ENCODE results near the gene DHRSX. TPM values are rescaled to one million over a fixed set of nuclear protein-coding genes. Genes with fewer than 3 reads are reported as not detected.

DHRSX gene
- total and polyA plus RNA-seq, 2 experiments from 2014 or later = 15.2 to 30.2 TPM

DNA sequence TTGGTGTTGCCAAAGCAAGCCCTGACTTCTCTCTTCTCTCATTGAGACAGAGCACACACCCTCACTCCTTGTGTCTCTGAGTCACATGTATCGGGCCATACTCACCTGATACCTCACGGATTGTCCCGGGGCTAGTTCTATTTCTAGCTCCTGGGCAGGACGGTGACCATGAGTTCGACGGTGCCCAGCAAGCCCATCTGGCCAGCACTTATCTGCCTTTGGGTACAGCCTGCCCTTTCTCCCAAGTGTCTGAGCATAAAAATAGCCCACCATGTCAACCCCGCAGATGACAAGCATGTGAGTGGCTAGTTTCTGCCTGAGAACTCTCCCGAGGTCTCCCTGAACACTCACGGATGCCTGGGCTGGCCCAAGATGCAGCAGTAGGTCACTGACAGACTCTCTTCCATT, 158.5 kb downstream of the DHRSX start:
- Histone ChIP-seq H3K27ac (no peak overlapping the region), H3K9me3 (ENCODE audit: low read depth) (no peaks in the 10 kb centered on the region), H3K4me3 (no peak overlapping the region), H3K27me3 (replicated peaks; ENCODE audit: insufficient read depth) (no peaks in the 10 kb centered on the region), H3K9ac (no peak overlapping the region), H3K4me1 (ENCODE audit: insufficient read depth) (0 out of 2 replicates have a peak, but pooled peaks cover 4% of the 10 kb centered on the region), H3F3A (ENCODE audit: insufficient read depth) (no peaks in the 10 kb centered on the region), H3K36me3 (ENCODE audit: low read depth) (no peaks in the 10 kb centered on the region), H4K20me1 (ENCODE audit: insufficient read depth) (no peaks in the 10 kb centered on the region), H3K4me2 (ENCODE audit: unreplicated experiment) (no peak overlapping the region), H2AFZ (no peak overlapping the region), H3K79me2 (ENCODE audit: insufficient read depth) (no peaks in the 10 kb centered on the region), H3K9me2 (ENCODE audit: insufficient read depth) (no peaks in the 10 kb centered on the region)
- no peak for DNase-seq
- in situ Hi-C loops (cut with MboI) = no loop called here
- TF ChIP-seq EZH2 (IDR thresholded peaks at IDR 0.05; ENCODE audit: insufficient read depth, poor library complexity, severe bottlenecking) (no peak), EZH2phosphoT487 (IDR thresholded peaks at IDR 0.05; ENCODE audit: insufficient read depth, low read depth) (no peak)
- WGBS, 2 experiments (ENCODE audit: low coverage in 1 of 2, low lambda C conversion rate in 2 of 2, missing lambda C conversion rate in 2 of 2) = 94 to 96% methylated on average over 9 of the region's 9 CpGs

DNA sequence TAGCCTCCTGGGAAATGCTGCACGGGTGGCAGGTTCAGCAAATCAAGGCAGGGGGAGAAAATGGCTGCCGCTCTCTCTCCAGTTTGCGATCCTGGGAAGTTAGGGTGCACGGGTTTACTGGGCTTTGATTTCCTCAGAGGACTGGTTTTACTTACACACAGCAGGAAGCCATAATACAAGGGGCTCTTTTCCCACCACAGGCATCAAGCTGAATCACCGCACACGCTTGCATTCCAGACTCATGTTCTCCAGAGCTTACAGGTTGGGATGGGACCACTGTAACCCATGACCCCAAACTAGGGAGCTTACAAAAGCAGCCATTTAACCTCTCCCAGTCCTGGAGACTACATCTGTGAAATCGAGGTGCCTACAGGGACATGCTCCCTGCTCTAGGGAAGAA, 159.8 kb downstream of the DHRSX start:
- in situ Hi-C loops (cut with MboI) = no loop called here
- Histone ChIP-seq H3K4me3 (no peak overlapping the region), H3F3A (ENCODE audit: insufficient read depth) (no peaks in the 10 kb centered on the region), H3K36me3 (ENCODE audit: low read depth) (no peaks in the 10 kb centered on the region), H3K9ac (no peak overlapping the region), H3K4me2 (ENCODE audit: unreplicated experiment) (no peak overlapping the region), H4K20me1 (ENCODE audit: insufficient read depth) (no peaks in the 10 kb centered on the region), H3K27me3 (replicated peaks; ENCODE audit: insufficient read depth) (no peaks in the 10 kb centered on the region), H3K79me2 (ENCODE audit: insufficient read depth) (no peaks in the 10 kb centered on the region), H3K4me1 (ENCODE audit: insufficient read depth) (0 out of 2 replicates have a peak, but pooled peaks cover 4% of the 10 kb centered on the region), H3K27ac (no peak overlapping the region), H3K9me2 (ENCODE audit: insufficient read depth) (no peaks in the 10 kb centered on the region), H3K9me3 (ENCODE audit: low read depth) (no peaks in the 10 kb centered on the region), H2AFZ (no peak overlapping the region)
- DNase-seq = no peak
- WGBS, 2 experiments (ENCODE audit: low coverage in 1 of 2, low lambda C conversion rate in 2 of 2, missing lambda C conversion rate in 2 of 2) = 76 to 80% methylated on average over 7 of the region's 7 CpGs
- TF ChIP-seq EZH2 (IDR thresholded peaks at IDR 0.05; ENCODE audit: insufficient read depth, poor library complexity, severe bottlenecking) (no peak), EZH2phosphoT487 (IDR thresholded peaks at IDR 0.05; ENCODE audit: insufficient read depth, low read depth) (no peak)

DNA sequence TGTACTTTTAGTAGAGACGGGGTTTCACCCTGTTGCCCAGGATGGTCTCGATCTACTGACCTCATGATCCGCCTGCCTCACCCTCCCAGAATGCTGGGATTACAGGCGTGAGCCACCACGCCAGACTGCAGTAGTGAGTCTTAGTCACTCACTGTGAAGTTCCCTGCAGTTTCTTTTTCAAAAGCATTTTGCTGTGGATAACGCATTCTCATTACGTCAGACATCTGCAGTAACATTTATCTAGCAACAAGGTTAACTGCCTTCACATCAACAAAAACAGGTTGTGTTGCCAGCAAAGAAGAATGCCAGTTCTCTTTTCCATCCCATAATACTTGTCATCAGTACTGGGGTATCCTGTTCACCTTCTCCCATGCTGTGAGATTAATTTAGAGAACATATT, 164.6 kb downstream of the DHRSX start:
- in situ Hi-C loops (cut with MboI) = no loop called here
- no peaks in the 10 kb centered on the region for H3K27me3 ChIP-seq (replicated peaks; ENCODE audit: insufficient read depth)
- no peak overlapping the region for H2AFZ ChIP-seq
- no peak overlapping the region for H3K4me3 ChIP-seq
- no peak overlapping the region for H3K27ac ChIP-seq
- WGBS, 2 experiments (ENCODE audit: low coverage in 1 of 2, low lambda C conversion rate in 2 of 2, missing lambda C conversion rate in 2 of 2) = 89 to 95% methylated on average over 7 of the region's 7 CpGs
- H3K79me2 ChIP-seq (ENCODE audit: insufficient read depth) = no peaks in the 10 kb centered on the region
- no peaks in the 10 kb centered on the region for H3K4me1 ChIP-seq (ENCODE audit: insufficient read depth)
- no peaks in the 10 kb centered on the region for H3F3A ChIP-seq (ENCODE audit: insufficient read depth)
- no peaks in the 10 kb centered on the region for H3K9me2 ChIP-seq (ENCODE audit: insufficient read depth)
- no peak overlapping the region for H3K4me2 ChIP-seq (ENCODE audit: unreplicated experiment)
- H4K20me1 ChIP-seq (ENCODE audit: insufficient read depth) = no peaks in the 10 kb centered on the region
- no peaks in the 10 kb centered on the region for H3K9me3 ChIP-seq (ENCODE audit: low read depth)
- no peak overlapping the region for H3K9ac ChIP-seq
- H3K36me3 ChIP-seq (ENCODE audit: low read depth) = no peaks in the 10 kb centered on the region
- no peak for DNase-seq
- TF ChIP-seq EZH2phosphoT487 (IDR thresholded peaks at IDR 0.05; ENCODE audit: insufficient read depth, low read depth) (no peak), EZH2 (IDR thresholded peaks at IDR 0.05; ENCODE audit: insufficient read depth, poor library complexity, severe bottlenecking) (no peak)

DNA sequence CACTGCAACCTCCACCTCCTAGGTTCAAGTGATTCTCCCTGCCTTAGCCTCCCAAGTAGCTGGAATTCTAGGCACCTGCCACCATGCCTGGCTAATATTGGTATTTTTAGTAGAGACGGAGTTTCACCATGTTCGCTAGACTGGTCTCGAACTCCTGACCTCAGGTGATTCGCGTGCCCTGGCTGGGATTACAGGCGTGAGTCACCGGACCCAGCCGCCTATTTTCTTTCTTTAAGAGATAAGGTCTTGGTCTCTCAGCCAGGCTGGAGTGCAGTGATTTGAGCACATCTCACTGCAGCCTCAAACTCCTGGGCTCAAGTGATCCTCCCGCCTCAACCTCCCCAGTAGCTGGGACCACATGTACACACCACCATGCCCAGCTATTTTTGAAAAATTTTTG, 166.5 kb downstream of the DHRSX start:
- Histone ChIP-seq H4K20me1 (ENCODE audit: insufficient read depth) (no peaks in the 10 kb centered on the region), H3F3A (ENCODE audit: insufficient read depth) (no peaks in the 10 kb centered on the region), H3K9ac (no peak overlapping the region), H3K36me3 (ENCODE audit: low read depth) (no peaks in the 10 kb centered on the region), H3K4me3 (no peak overlapping the region), H3K27me3 (replicated peaks; ENCODE audit: insufficient read depth) (no peaks in the 10 kb centered on the region), H3K79me2 (ENCODE audit: insufficient read depth) (no peaks in the 10 kb centered on the region), H3K4me2 (ENCODE audit: unreplicated experiment) (no peak overlapping the region), H2AFZ (no peak overlapping the region), H3K9me3 (ENCODE audit: low read depth) (no peaks in the 10 kb centered on the region), H3K9me2 (ENCODE audit: insufficient read depth) (no peaks in the 10 kb centered on the region), H3K4me1 (ENCODE audit: insufficient read depth) (no peaks in the 10 kb centered on the region), H3K27ac (no peak overlapping the region)
- TF ChIP-seq EZH2phosphoT487 (IDR thresholded peaks at IDR 0.05; ENCODE audit: insufficient read depth, low read depth) (no peak), EZH2 (IDR thresholded peaks at IDR 0.05; ENCODE audit: insufficient read depth, poor library complexity, severe bottlenecking) (no peak)
- no peak for DNase-seq
- WGBS, 2 experiments (ENCODE audit: low coverage in 1 of 2, low lambda C conversion rate in 2 of 2, missing lambda C conversion rate in 2 of 2) = 84 to 87% methylated on average over 9 of the region's 9 CpGs
- in situ Hi-C loops (cut with MboI) = no loop called here

DNA sequence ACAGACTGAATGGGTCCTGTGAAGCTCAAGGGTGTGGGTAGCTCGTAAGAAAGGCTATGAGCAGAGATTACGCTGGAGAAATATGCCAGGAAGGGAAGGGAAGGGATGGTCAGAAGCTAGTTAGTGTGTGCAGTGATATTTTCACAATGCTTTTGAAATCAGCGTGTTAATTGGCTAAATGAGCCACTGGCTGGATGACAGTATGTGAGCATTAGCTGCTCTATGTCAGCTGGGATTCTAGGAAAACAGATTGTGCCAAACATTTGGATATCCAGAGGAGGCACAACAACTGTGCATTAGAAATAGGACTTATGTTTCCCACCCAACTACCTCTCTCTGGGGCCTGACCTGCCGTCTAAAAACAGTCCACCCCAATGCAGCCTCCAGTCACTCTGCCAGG, 168.5 kb downstream of the DHRSX start:
- Histone ChIP-seq H3K27me3 (replicated peaks; ENCODE audit: insufficient read depth) (no peaks in the 10 kb centered on the region), H3F3A (ENCODE audit: insufficient read depth) (no peaks in the 10 kb centered on the region), H3K4me1 (ENCODE audit: insufficient read depth) (no peaks in the 10 kb centered on the region), H3K79me2 (ENCODE audit: insufficient read depth) (no peaks in the 10 kb centered on the region), H3K9me2 (ENCODE audit: insufficient read depth) (no peaks in the 10 kb centered on the region), H4K20me1 (ENCODE audit: insufficient read depth) (no peaks in the 10 kb centered on the region), H3K4me3 (no peak overlapping the region), H3K36me3 (ENCODE audit: low read depth) (no peaks in the 10 kb centered on the region), H3K27ac (no peak overlapping the region), H3K4me2 (ENCODE audit: unreplicated experiment) (no peak overlapping the region), H2AFZ (no peak overlapping the region), H3K9ac (no peak overlapping the region), H3K9me3 (ENCODE audit: low read depth) (no peaks in the 10 kb centered on the region)
- TF ChIP-seq EZH2phosphoT487 (IDR thresholded peaks at IDR 0.05; ENCODE audit: insufficient read depth, low read depth) = no peak
- in situ Hi-C loops (cut with MboI) = no loop called here
- no peak for DNase-seq
- 51 to 52% methylated on average over 4 of the region's 4 CpGs for WGBS, 2 experiments (ENCODE audit: low coverage in 1 of 2, low lambda C conversion rate in 2 of 2, missing lambda C conversion rate in 2 of 2)

Measured in GM23248 (cell line).